Lower leg skin (tissue), 3 donors: ENCODE data around the gene CDX1.

Experiments
- POLR2A ChIP-seq, 2 donors: fragments of 450-650 bp; IDR thresholded peaks; one replicate each; pipeline ENCODE4 v1.6.1; 2016 to 2017; ENCODE audit warnings: antibody characterized with exemption in 2 of 2, mild to moderate bottlenecking in 1 of 2, moderate library complexity in 1 of 2
- TF ChIP-seq, protein P1 (sequence below), 3 donors: fragments of 450-650 bp; IDR thresholded peaks; one replicate each; pipeline ENCODE4 v1.5.1; 2016; ENCODE audit warnings: antibody characterized with exemption in 3 of 3, mild to moderate bottlenecking in 3 of 3, moderate library complexity in 2 of 3

DNA sequence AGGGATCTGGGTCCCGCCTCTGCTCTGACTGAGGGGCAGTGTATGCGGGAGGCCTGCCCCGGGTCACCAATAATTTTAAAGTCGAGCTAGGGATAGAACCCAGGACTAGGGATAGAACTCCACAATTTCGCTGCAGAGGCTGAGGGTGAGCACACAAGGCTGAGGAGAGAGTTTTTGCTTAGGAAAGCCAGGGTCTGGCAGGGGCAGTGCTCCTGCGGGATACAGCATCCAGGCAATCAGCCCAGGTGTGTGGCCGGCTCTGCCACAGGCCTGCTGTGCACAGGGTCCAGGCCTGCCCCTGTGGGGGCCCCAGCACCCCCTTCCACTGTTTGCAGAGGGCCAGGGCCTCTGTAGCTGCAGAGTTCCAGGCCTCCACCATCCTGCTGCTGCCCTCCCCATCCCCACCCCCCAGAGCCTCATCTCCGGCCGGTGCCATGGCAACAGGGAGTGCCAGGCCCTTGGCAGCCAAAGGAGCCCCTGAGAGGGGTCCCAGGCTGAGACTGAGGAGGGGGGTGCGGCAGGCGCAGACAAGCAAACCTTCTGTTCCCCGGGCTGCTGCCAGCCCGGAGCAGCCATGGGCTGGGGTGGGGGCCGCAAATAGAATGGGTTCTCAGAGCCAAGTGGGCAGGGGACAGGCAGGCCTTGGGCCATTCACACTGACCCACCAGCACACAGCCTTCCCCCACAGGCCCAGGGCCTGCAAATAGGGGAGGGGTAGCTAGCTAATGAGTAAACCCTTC is 19.5 kb upstream of the CDX1 start:
- TF ChIP-seq, protein P1, sequence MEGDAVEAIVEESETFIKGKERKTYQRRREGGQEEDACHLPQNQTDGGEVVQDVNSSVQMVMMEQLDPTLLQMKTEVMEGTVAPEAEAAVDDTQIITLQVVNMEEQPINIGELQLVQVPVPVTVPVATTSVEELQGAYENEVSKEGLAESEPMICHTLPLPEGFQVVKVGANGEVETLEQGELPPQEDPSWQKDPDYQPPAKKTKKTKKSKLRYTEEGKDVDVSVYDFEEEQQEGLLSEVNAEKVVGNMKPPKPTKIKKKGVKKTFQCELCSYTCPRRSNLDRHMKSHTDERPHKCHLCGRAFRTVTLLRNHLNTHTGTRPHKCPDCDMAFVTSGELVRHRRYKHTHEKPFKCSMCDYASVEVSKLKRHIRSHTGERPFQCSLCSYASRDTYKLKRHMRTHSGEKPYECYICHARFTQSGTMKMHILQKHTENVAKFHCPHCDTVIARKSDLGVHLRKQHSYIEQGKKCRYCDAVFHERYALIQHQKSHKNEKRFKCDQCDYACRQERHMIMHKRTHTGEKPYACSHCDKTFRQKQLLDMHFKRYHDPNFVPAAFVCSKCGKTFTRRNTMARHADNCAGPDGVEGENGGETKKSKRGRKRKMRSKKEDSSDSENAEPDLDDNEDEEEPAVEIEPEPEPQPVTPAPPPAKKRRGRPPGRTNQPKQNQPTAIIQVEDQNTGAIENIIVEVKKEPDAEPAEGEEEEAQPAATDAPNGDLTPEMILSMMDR (IDR thresholded peaks at IDR 0.05) = no peak
- TF ChIP-seq POLR2A (IDR thresholded peaks at IDR 0.05) = no peak
